SU-DHL-6 (cell line): ENCODE results near the gene TMEM95.

ENCODE experiments used
- H2AFZ ChIP-seq: fragments of 200-600 bp; sonication (generic); 2 replicates; pipeline ENCODE4 v1.6.1; 2014; ENCODE audit warnings: low read depth, mild to moderate bottlenecking, moderate library complexity, mixed read lengths, antibody characterized with exemption, low read length; ENCODE audit not compliant: severe bottlenecking
- H3F3A ChIP-seq: fragments of 200-600 bp; shearing (Covaris generic); 2 replicates; pipeline ENCODE4 v1.6.0; 2016; ENCODE audit warnings: antibody characterized with exemption, mild to moderate bottlenecking; ENCODE audit not compliant: insufficient read depth
- H3K27ac ChIP-seq: fragments of 200-600 bp; sonication (generic); 2 replicates; pipeline ENCODE4 v1.5.1; 2016; ENCODE audit warnings: low read depth, mild to moderate bottlenecking, low read length, moderate library complexity, mixed read lengths
- H3K27me3 ChIP-seq: fragments of 200-600 bp; sonication (generic), shearing (Covaris generic); 2 replicates; pipeline ENCODE4 v1.6.0; 2014; ENCODE audit warnings: mild to moderate bottlenecking, low read length
- H3K36me3 ChIP-seq: fragments of 200-600 bp; sonication (generic); 2 replicates; pipeline ENCODE4 v1.6.1; 2014; ENCODE audit warnings: mild to moderate bottlenecking, low read length, mixed read lengths
- H3K4me2 ChIP-seq: fragments of 300-600, 200-600 bp; shearing (Covaris generic), sonication (generic); 2 replicates; pipeline ENCODE4 v1.6.0; 2014; ENCODE audit warnings: low read length, low read depth, mild to moderate bottlenecking; ENCODE audit not compliant: poor library complexity, severe bottlenecking
- H3K4me3 ChIP-seq: fragments of 200-600 bp; sonication (generic); 2 replicates; pipeline ENCODE4 v1.5.1; 2014; ENCODE audit warnings: antibody characterized with exemption, low read length, mild to moderate bottlenecking, mixed read lengths; ENCODE audit not compliant: insufficient read depth, poor library complexity, severe bottlenecking
- H3K79me2 ChIP-seq: fragments of 200-600 bp; sonication (generic); 2 replicates; pipeline ENCODE4 v1.6.1; 2014; ENCODE audit warnings: mild to moderate bottlenecking, low read length, moderate library complexity; ENCODE audit not compliant: insufficient read depth
- H3K9ac ChIP-seq: fragments of 200-600 bp; sonication (generic); 2 replicates; pipeline ENCODE4 v1.7.0; 2014; ENCODE audit warnings: mild to moderate bottlenecking, low read length
- H3K9me2 ChIP-seq: fragments of 200-600 bp; sonication (generic); replicated peaks from 2 replicates; pipeline ENCODE4 v1.6.1; 2014; ENCODE audit warnings: low read length; ENCODE audit not compliant: insufficient read depth
- H3K9me3 ChIP-seq: fragments of 200-600 bp; sonication (generic); 2 replicates; pipeline ENCODE4 v1.6.1; 2014; ENCODE audit warnings: low read length, mixed read lengths; ENCODE audit not compliant: insufficient read depth
- H4K20me1 ChIP-seq: fragments of 200-600 bp; sonication (generic); 2 replicates; pipeline ENCODE4 v1.6.1; 2014; ENCODE audit warnings: low read depth, mild to moderate bottlenecking, antibody characterized with exemption, low read length, moderate library complexity, mixed read lengths
- CTCF ChIP-seq: fragments of 200-600 bp; sonication (generic); IDR thresholded peaks from one replicate; pipeline ENCODE4 v1.5.1; 2017; ENCODE audit warnings: antibody characterized with exemption, mild to moderate bottlenecking, low read length, moderate library complexity; ENCODE audit not compliant: insufficient read depth, poor library complexity, severe bottlenecking
- EZH2phosphoT487 ChIP-seq: fragments of 200-600 bp; sonication (generic), shearing (Covaris generic); conservative IDR thresholded peaks from 2 replicates; pipeline ENCODE4 v1.6.1; 2018; ENCODE audit warnings: mild to moderate bottlenecking, antibody characterized with exemption, low read length, moderate library complexity, mixed read lengths

TMEM95 gene

GRCh38 chr17:7403977-7404736 lies 49.2 kb downstream of the TMEM95 start, which contains the start of gene TMEM256:
Gene TMEM256, minus strand, starts transcription at chr17:7404097. Its CDS starts 13 bp downstream, at chr17:7404084.
- Histone ChIP-seq H2AFZ (peak within 1 kb of the TSS; percentile 80), H3K4me2 (peak within 1 kb of the TSS; percentile 86)

GRCh38 chr17:7404737-7405349 lies 49.9 kb downstream of the TMEM95 start:
- peak overlapping the region; percentile 86 for H3K9ac ChIP-seq
- no peaks in the 10 kb centered on the region for H4K20me1 ChIP-seq
- no peaks in the 10 kb centered on the region for H3K36me3 ChIP-seq
- no peak overlapping the region for H3K27ac ChIP-seq
- peak overlapping the region; percentile 94 for H3K4me3 ChIP-seq
- no peaks in the 10 kb centered on the region for H3K9me2 ChIP-seq
- TF ChIP-seq CTCF (no peak), EZH2phosphoT487 (no peak)
- no peaks in the 10 kb centered on the region for H3K79me2 ChIP-seq
- no peaks in the 10 kb centered on the region for H3K27me3 ChIP-seq
- no peaks in the 10 kb centered on the region for H3F3A ChIP-seq
- peak overlapping the region; percentile 71 for H2AFZ ChIP-seq
- H3K4me2 ChIP-seq, result peak overlapping the region; percentile 73
- no peaks in the 10 kb centered on the region for H3K9me3 ChIP-seq

More at GRCh38 chr17:7403977-7404736, 49.2 kb downstream of the TMEM95 start, which contains the start of gene TMEM256:
- Histone ChIP-seq H3K27me3 (no peaks in the 10 kb centered on the region), H3K4me3 (peak within 1 kb of the TSS; percentile 94), H3K9ac (peak within 1 kb of the TSS; percentile 86), H3K79me2 (no peaks in the 10 kb centered on the region), H3K9me2 (no peaks in the 10 kb centered on the region), H3K36me3 (no peaks in the 10 kb centered on the region), H3K27ac (peak within 1 kb of the TSS; percentile 54), H4K20me1 (no peaks in the 10 kb centered on the region), H3K9me3 (no peaks in the 10 kb centered on the region), H3F3A (no peaks in the 10 kb centered on the region)
- TF ChIP-seq EZH2phosphoT487, result no peak
- no peak for TF ChIP-seq CTCF

- Histone ChIP-seq H3F3A (no peaks in the 10 kb centered on the region), H3K9me3 (no peaks in the 10 kb centered on the region), H3K4me3 (no peak overlapping the region), H3K79me2 (no peaks in the 10 kb centered on the region), H3K27me3 (no peaks in the 10 kb centered on the region), H3K9ac (no peak overlapping the region), H3K9me2 (no peaks in the 10 kb centered on the region), H3K36me3 (no peaks in the 10 kb centered on the region), H2AFZ (no peak overlapping the region), H4K20me1 (no peaks in the 10 kb centered on the region), H3K27ac (no peak overlapping the region), H3K4me2 (peak overlapping the region; percentile 73)
- TF ChIP-seq EZH2phosphoT487, result no peak
- TF ChIP-seq CTCF, result no peak
Measured at GRCh38 chr17:7405350-7406234, 50.6 kb downstream of the TMEM95 start.
